HG02938 (cell line): ENCODE results near the gene MARK4.
"Not testable (repeated sequence)": the region's sequence is repeated elsewhere in the genome, so short reads cannot be mapped to it uniquely, and the experiment has no call there.

ENCODE experiments used
- ATAC-seq: cut with Tn5 transposase; IDR thresholded peaks from one replicate; pipeline ENCODE4 v1.9.1; 2021; ENCODE audit warnings: mild to moderate bottlenecking, moderate library complexity; ENCODE audit not compliant: unreplicated experiment

The MARK4 gene

GRCh38 chr19:45334881-45335280 is 83.8 kb downstream of the MARK4 start:
- ATAC-seq = not testable (repeated sequence)

- ATAC-seq = no peak
These were observed 85.7 kb downstream of the MARK4 start for GRCh38 chr19:45336696-45337251.

- ATAC-seq = no peak
These were observed 88.6 kb downstream of the MARK4 start for GRCh38 chr19:45339629-45340028.

- ATAC-seq = no peak
These were observed 89.3 kb downstream of the MARK4 start, which contains the start of gene KLC3 for GRCh38 chr19:45340232-45340898. KLC3 (plus strand) TSS chr19:45340750; CDS start chr19:45345542, 4,792 bp downstream.

- ATAC-seq = no peak
These were observed 89.9 kb downstream of the MARK4 start for GRCh38 chr19:45340899-45341453.

- ATAC-seq = no peak
These were observed 91.8 kb downstream of the MARK4 start for GRCh38 chr19:45342911-45343310.

- no peak for ATAC-seq
These were observed 93.8 kb downstream of the MARK4 start for GRCh38 chr19:45344621-45345505.

GRCh38 chr19:45345506-45345860 is 94.4 kb downstream of the MARK4 start:
- ATAC-seq = no peak

- no peak for ATAC-seq
These were observed 95.4 kb downstream of the MARK4 start for GRCh38 chr19:45346449-45346848.

- no peak for ATAC-seq
These were observed 96.7 kb downstream of the MARK4 start for GRCh38 chr19:45347570-45348366.

- no peak for ATAC-seq
These were observed 97.5 kb downstream of the MARK4 start for GRCh38 chr19:45348367-45349125.

GRCh38 chr19:45349126-45349415 is 98.0 kb downstream of the MARK4 start:
- no peak for ATAC-seq

- ATAC-seq = no peak
These were observed 98.4 kb downstream of the MARK4 start for GRCh38 chr19:45349430-45349941.

GRCh38 chr19:45350477-45351058 is 99.5 kb downstream of the MARK4 start:
- no peak for ATAC-seq

- no peak for ATAC-seq
These were observed 100.4 kb downstream of the MARK4 start for GRCh38 chr19:45351401-45351952.

- ATAC-seq = no peak
These were observed 101.0 kb downstream of the MARK4 start for GRCh38 chr19:45352062-45352461.

- ATAC-seq = no peak
These were observed 101.4 kb downstream of the MARK4 start for GRCh38 chr19:45352471-45352870.

- no peak for ATAC-seq
These were observed 102.1 kb downstream of the MARK4 start for GRCh38 chr19:45352914-45353796.
